Neural progenitor cell (in vitro differentiated cells): Measurements from ENCODE around the gene DHRS3. TPM values are rescaled to one million over a fixed set of nuclear protein-coding genes. Genes with fewer than 3 reads are reported as not detected.

ENCODE experiments used
- DNase-seq: peaks from one replicate; pipeline ENCODE4 v3.0.0-alpha.2; 2016; ENCODE audit warnings: low spot score
- H2AFZ ChIP-seq: fragments of 200-600 bp; sonication (generic); replicated peaks from 2 replicates; pipeline ENCODE4 v1.6.1; 2016; ENCODE audit warnings: antibody characterized with exemption
- H3F3A ChIP-seq: fragments of 200-600 bp; sonication (generic); 2 replicates; pipeline ENCODE4 v1.6.1; 2016; ENCODE audit warnings: antibody characterized with exemption, low read depth
- H3K27ac ChIP-seq: fragments of 200-600 bp; sonication (generic); 2 replicates; pipeline ENCODE4 v1.5.1; 2016; ENCODE audit warnings: mild to moderate bottlenecking
- H3K27me3 ChIP-seq: fragments of 200-600 bp; sonication (generic); 2 replicates; pipeline ENCODE4 v1.6.1; 2016; ENCODE audit warnings: mild to moderate bottlenecking, moderate library complexity
- H3K36me3 ChIP-seq: fragments of 200-600 bp; sonication (generic); 2 replicates; pipeline ENCODE4 v1.5.1; 2016
- H3K4me1 ChIP-seq: fragments of 200-600 bp; sonication (generic); 2 replicates; pipeline ENCODE4 v1.6.1; 2016; ENCODE audit warnings: mixed run types
- H3K4me2 ChIP-seq: fragments of 200-600 bp; sonication (generic); 2 replicates; pipeline ENCODE4 v1.6.1; 2016
- H3K4me3 ChIP-seq: fragments of 200-600 bp; sonication (generic); 2 replicates; pipeline ENCODE4 v1.5.1; 2016
- H3K79me2 ChIP-seq: fragments of 200-600 bp; sonication (generic); 2 replicates; pipeline ENCODE4 v1.6.1; 2016; ENCODE audit warnings: low read depth
- H3K9ac ChIP-seq: fragments of 200-600 bp; sonication (generic); 2 replicates; pipeline ENCODE4 v1.6.1; 2016
- H3K9me3 ChIP-seq: fragments of 200-600 bp; sonication (generic); 2 replicates; pipeline ENCODE4 v1.5.1; 2016; ENCODE audit warnings: low read depth
- H4K20me1 ChIP-seq: fragments of 200-600 bp; sonication (generic); 2 replicates; pipeline ENCODE4 v1.6.1; 2016; ENCODE audit warnings: low read depth
- H3K27ac Mint-ChIP-seq: 3 replicates; pipeline ENCODE4 v1.8.0; 2021; ENCODE audit warnings: mixed read lengths
- H3K27me3 Mint-ChIP-seq: 2 replicates; pipeline ENCODE4 v1.8.0; 2022; ENCODE audit warnings: low read depth, mild to moderate bottlenecking, inconsistent platforms, moderate library complexity, mixed read lengths; ENCODE audit not compliant: insufficient read depth
- H3K36me3 Mint-ChIP-seq: 3 replicates; pipeline ENCODE4 v1.8.0; 2021; ENCODE audit warnings: mixed read lengths
- H3K4me1 Mint-ChIP-seq: 3 replicates; pipeline ENCODE4 v1.8.0; 2021; ENCODE audit warnings: mixed read lengths
- H3K4me3 Mint-ChIP-seq: 3 replicates; pipeline ENCODE4 v1.8.0; 2021; ENCODE audit warnings: mild to moderate bottlenecking, moderate library complexity, mixed read lengths
- H3K9me3 Mint-ChIP-seq: 3 replicates; pipeline ENCODE4 v1.8.0; 2020; ENCODE audit warnings: mixed read lengths
- CTCF ChIP-seq: fragments of 200-600 bp; sonication (generic); IDR thresholded peaks from 2 replicates; pipeline ENCODE4 v1.5.1; 2017; ENCODE audit warnings: antibody characterized with exemption, mild to moderate bottlenecking
- EZH2 ChIP-seq: fragments of 200-600 bp; sonication (generic); IDR thresholded peaks from 2 replicates; pipeline ENCODE4 v1.6.1; 2017; ENCODE audit warnings: antibody characterized with exemption, mild to moderate bottlenecking, moderate library complexity
- EZH2phosphoT487 ChIP-seq: fragments of 200-600 bp; sonication (generic); IDR thresholded peaks from 2 replicates; pipeline ENCODE4 v1.6.1; 2017; ENCODE audit warnings: antibody characterized with exemption
- total RNA-seq: library from RNA; depleted of rRNA; stranded (reverse); fragments of >200 nt; gene quantifications from 2 replicates; pipeline ENCODE4 v1.2.3, GENCODE V29; 2015; ENCODE audit warnings: low replicate concordance

DHRS3 gene
- total RNA-seq, 1 donor from 2014 or later: 4.3 TPM

DNA sequence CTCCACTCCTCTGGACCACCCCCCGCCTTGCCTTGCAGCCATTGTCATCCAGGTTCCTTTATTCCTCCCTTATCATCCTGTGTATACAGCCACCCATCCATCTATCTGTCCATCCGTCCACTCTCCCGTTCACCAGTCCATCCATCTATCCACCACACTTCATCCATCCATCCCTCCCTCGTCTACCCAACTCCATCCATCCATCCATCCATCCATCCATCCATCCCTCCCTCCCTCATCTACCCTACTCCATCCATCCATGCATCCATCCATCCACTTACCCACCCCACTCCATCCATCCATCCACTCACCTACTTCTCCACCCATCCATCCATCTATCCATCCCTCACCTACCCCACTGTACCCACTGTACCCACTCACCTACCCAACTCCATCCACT lies 35.4 kb downstream of the DHRS3 start:
- H3K4me3 Mint-ChIP-seq: no peak overlapping the region
- no peaks in the 10 kb centered on the region for H3K36me3 Mint-ChIP-seq
- H3K4me1 Mint-ChIP-seq: peaks cover 5% of the 10 kb centered on the region
- H3K27me3 ChIP-seq: no peaks in the 10 kb centered on the region
- H2AFZ ChIP-seq: no peak overlapping the region
- DNase-seq: no peak
- H4K20me1 ChIP-seq: no peaks in the 10 kb centered on the region
- H3K27ac Mint-ChIP-seq: no peak overlapping the region
- H3K27ac ChIP-seq: no peak overlapping the region
- H3K4me1 ChIP-seq: no peaks in the 10 kb centered on the region
- H3K4me3 ChIP-seq: no peak overlapping the region
- TF ChIP-seq EZH2 (no peak), EZH2phosphoT487 (no peak), CTCF (no peak)
- no peaks in the 10 kb centered on the region for H3K36me3 ChIP-seq
- no peak overlapping the region for H3K4me2 ChIP-seq
- no peaks in the 10 kb centered on the region for H3K9me3 ChIP-seq
- H3K79me2 ChIP-seq: no peaks in the 10 kb centered on the region
- H3K9me3 Mint-ChIP-seq: no peaks in the 10 kb centered on the region
- H3K9ac ChIP-seq: no peak overlapping the region
- H3F3A ChIP-seq: no peaks in the 10 kb centered on the region
- H3K27me3 Mint-ChIP-seq: peaks cover 7% of the 10 kb centered on the region

DNA sequence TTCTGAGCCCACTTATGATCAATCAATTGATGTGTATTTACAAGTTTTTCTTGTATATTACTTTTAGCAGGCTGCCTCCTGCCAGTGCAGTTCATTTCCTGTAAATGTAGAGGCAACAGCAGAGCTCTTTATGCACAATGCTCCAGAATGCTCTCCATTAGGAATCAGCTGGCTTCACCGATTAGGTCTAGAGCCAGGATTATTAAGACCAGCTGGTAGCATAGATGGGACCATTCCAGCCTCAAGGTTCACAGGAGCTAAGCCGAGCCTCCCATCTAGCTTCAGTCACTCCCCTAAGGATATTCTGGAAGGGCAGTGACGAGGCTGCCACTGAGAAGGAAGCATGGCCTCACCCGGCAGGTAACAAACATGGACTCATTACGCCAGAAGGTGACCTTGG lies 36.8 kb downstream of the DHRS3 start:
- peaks cover 6% of the 10 kb centered on the region for H3K27me3 Mint-ChIP-seq
- no peaks in the 10 kb centered on the region for H3K4me1 ChIP-seq
- H3K4me3 ChIP-seq: no peak overlapping the region
- H3K4me1 Mint-ChIP-seq: peaks cover 5% of the 10 kb centered on the region
- no peaks in the 10 kb centered on the region for H3K27me3 ChIP-seq
- H4K20me1 ChIP-seq: no peaks in the 10 kb centered on the region
- H3K9ac ChIP-seq: no peak overlapping the region
- H3K9me3 Mint-ChIP-seq: no peaks in the 10 kb centered on the region
- no peaks in the 10 kb centered on the region for H3K79me2 ChIP-seq
- H3K4me3 Mint-ChIP-seq: no peak overlapping the region
- no peak overlapping the region for H2AFZ ChIP-seq
- H3K27ac Mint-ChIP-seq: no peak overlapping the region
- H3K4me2 ChIP-seq: no peak overlapping the region
- H3K27ac ChIP-seq: no peak overlapping the region
- H3K36me3 ChIP-seq: no peaks in the 10 kb centered on the region
- no peaks in the 10 kb centered on the region for H3K36me3 Mint-ChIP-seq
- no peaks in the 10 kb centered on the region for H3K9me3 ChIP-seq
- TF ChIP-seq EZH2: no peak
- TF ChIP-seq CTCF: no peak
- no peak for TF ChIP-seq EZH2phosphoT487
- no peaks in the 10 kb centered on the region for H3F3A ChIP-seq
- no peak for DNase-seq

GRCh38 chr1:12580054-12580887 lies 37.7 kb downstream of the DHRS3 start:
- no peak overlapping the region for H3K27ac ChIP-seq
- no peak overlapping the region for H3K4me2 ChIP-seq
- no peaks in the 10 kb centered on the region for H3K9me3 Mint-ChIP-seq
- TF ChIP-seq EZH2 (no peak), EZH2phosphoT487 (no peak), CTCF (no peak)
- no peak overlapping the region for H2AFZ ChIP-seq
- no peak for DNase-seq
- no peaks in the 10 kb centered on the region for H3K79me2 ChIP-seq
- no peaks in the 10 kb centered on the region for H3K36me3 ChIP-seq
- H3K27ac Mint-ChIP-seq: peak overlapping the region; percentile 17
- H4K20me1 ChIP-seq: no peaks in the 10 kb centered on the region
- H3K27me3 ChIP-seq: no peaks in the 10 kb centered on the region
- peaks cover 9% of the 10 kb centered on the region for H3K27me3 Mint-ChIP-seq
- H3K9me3 ChIP-seq: no peaks in the 10 kb centered on the region
- no peaks in the 10 kb centered on the region for H3K4me1 ChIP-seq
- H3K4me1 Mint-ChIP-seq: peaks cover 5% of the 10 kb centered on the region
- H3K4me3 Mint-ChIP-seq: no peak overlapping the region
- no peak overlapping the region for H3K9ac ChIP-seq
- H3F3A ChIP-seq: no peaks in the 10 kb centered on the region
- H3K36me3 Mint-ChIP-seq: no peaks in the 10 kb centered on the region
- H3K4me3 ChIP-seq: no peak overlapping the region
